Measurements from ENCODE around the gene CAMK4.
"Not testable (repeated sequence)": the region's sequence is repeated elsewhere in the genome, so short reads cannot be mapped to it uniquely, and the experiment has no call there.

The CAMK4 gene

DNA sequence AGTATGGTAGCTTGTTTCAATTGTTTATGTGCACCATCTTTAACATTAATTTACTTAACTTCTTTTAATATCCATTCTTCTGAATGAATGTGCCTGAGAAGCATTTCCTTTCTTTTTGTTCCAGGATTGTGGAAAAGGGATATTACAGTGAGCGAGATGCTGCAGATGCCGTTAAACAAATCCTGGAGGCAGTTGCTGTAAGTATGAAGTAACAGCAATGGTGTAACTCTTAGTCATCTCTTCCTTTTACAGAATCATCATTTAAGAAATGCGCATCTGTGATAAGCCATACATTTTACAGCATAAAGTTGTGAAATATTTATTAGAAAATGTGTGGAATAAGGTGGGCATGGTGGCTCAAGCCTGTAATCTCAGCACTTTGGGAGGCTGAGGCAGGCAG lies 170.4 kb downstream of the CAMK4 start:
- no peak for TF ChIP-seq CTCF (conservative IDR thresholded peaks at IDR 0.05)
- H3K27ac ChIP-seq, result no peak overlapping the region

DNA sequence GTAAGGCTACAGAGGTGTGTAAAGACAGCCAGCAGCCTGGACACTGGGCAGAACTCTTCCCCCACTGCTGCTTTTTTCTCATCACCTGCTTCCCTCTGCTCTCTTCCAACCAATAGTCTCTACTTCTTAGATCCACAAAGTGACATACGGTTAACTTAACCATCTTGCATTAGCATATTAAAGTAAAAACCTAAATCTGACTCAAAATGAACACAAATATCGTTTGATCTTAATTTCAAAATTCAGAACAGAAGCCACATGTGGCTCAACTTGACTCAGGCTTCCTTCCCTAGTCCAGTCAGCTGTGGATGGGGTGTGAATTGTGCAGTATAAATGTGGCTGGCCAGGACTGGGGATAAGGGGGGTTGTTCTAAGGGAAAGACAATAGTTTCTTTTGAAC lies 173.8 kb downstream of the CAMK4 start:
- no peak overlapping the region for H3K27ac ChIP-seq
- TF ChIP-seq CTCF (conservative IDR thresholded peaks at IDR 0.05), result no peak

DNA sequence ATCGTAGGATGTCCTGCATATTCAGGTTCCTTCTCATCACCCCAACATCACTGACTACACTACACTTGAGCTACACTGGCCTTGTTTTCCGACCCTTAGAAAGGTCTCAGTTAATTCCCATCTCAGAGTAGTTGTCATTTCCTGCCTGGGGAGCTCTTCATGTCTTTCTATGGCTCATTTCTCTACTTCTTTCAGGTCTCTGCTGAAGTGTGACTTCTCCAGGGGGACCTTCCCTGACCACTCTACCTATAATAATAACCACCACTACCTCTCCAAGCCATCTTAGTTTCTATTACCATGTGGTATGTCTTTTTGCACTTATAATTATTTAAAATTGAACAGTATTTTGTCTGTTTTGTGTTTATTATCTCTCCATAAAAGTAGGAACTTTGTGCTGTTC lies 174.9 kb downstream of the CAMK4 start:
- TF ChIP-seq CTCF (conservative IDR thresholded peaks at IDR 0.05), result no peak
- H3K27ac ChIP-seq, result no peak overlapping the region

- TF ChIP-seq CTCF (conservative IDR thresholded peaks at IDR 0.05), result no peak
- no peak overlapping the region for H3K27ac ChIP-seq
Observed at GRCh38 chr5:111401906-111402305, 177.7 kb downstream of the CAMK4 start.

- no peak overlapping the region for H3K27ac ChIP-seq
- TF ChIP-seq CTCF (conservative IDR thresholded peaks at IDR 0.05), result no peak
Observed at GRCh38 chr5:111404270-111404769, 180.1 kb downstream of the CAMK4 start.

DNA sequence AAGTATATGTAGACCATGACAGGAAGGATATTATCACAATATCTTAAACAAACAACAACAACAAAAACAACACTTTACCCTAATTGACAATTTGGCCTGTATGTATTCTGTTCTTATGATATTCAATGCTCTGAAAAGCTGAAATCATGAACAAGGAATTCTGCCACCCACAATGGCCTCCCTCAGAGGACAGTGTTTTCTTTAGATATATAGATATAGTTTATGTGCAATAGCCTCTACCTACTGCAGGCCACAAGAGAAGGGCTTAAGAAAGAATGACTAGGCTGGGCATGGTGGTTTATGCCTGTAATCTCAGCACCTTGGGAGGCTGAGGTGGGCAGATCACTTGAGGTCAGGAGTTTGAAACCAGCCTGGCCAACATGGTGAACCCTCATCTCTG lies 183.4 kb downstream of the CAMK4 start:
- no peak overlapping the region for H3K27ac ChIP-seq
- no peak for TF ChIP-seq CTCF (conservative IDR thresholded peaks at IDR 0.05)

GRCh38 chr5:111408817-111409216 lies 184.6 kb downstream of the CAMK4 start:
- TF ChIP-seq CTCF (conservative IDR thresholded peaks at IDR 0.05), result no peak

GRCh38 chr5:111409266-111409665 lies 185.1 kb downstream of the CAMK4 start:
- H3K27ac ChIP-seq, result not testable (repeated sequence)

More at GRCh38 chr5:111408817-111409216, 184.6 kb downstream of the CAMK4 start:
- no peak overlapping the region for H3K27ac ChIP-seq

- not testable (repeated sequence) for H3K27ac ChIP-seq
Observed at GRCh38 chr5:111410067-111410466, 185.9 kb downstream of the CAMK4 start.

All from VCaP (cell line).